Tibial nerve (tissue), 4 donors: ENCODE results near the gene GPRIN2. TPM values are rescaled to one million over a fixed set of nuclear protein-coding genes. Genes with fewer than 3 reads are reported as not detected.
"Not testable (repeated sequence)": the region's sequence is repeated elsewhere in the genome, so short reads cannot be mapped to it uniquely, and the experiment has no call there.

Experiments
- DNase-seq, 2 donors: peaks; one replicate each; pipeline ENCODE4 v3.0.0-alpha.2; 2019; ENCODE audit warnings: low spot score in 2 of 2
- H3K27ac ChIP-seq, 4 donors: fragments of 200-600 bp; sonication (generic) in 3 of 4; one replicate each; pipeline ENCODE4 v1.5.1; 2017 to 2019; ENCODE audit warnings: mild to moderate bottlenecking in 1 of 4
- H3K27me3 ChIP-seq, 2 donors: fragments of 200-600 bp; sonication (generic) in 1 of 2; one replicate each; pipeline versions ENCODE4 v1.5.1 to v1.6.0; 2017 to 2019
- H3K36me3 ChIP-seq, 3 donors: fragments of 200-600 bp; sonication (generic); one replicate each; pipeline ENCODE4 v1.5.1; 2018 to 2019
- H3K4me1 ChIP-seq, 4 donors: fragments of 200-600 bp; sonication (generic) in 3 of 4; one replicate each; pipeline ENCODE4 v1.5.1; 2017 to 2019
- H3K4me3 ChIP-seq, 4 donors: fragments of 200-600 bp; sonication (generic) in 3 of 4; one replicate each; pipeline ENCODE4 v1.5.1; 2017 to 2019; ENCODE audit warnings: mild to moderate bottlenecking in 1 of 4, moderate library complexity in 1 of 4
- H3K9me3 ChIP-seq, 4 donors: fragments of 200-600 bp; sonication (generic) in 3 of 4; one replicate each; pipeline ENCODE4 v1.5.1; 2017 to 2019
- EP300 ChIP-seq, 2 donors: sonication (generic); formaldehyde crosslinking; IDR thresholded peaks; one replicate each; pipeline ENCODE4 v1.6.1; 2017; ENCODE audit warnings: antibody characterized with exemption in 2 of 2, mild to moderate bottlenecking in 1 of 2
- POLR2A ChIP-seq, 2 donors: fragments of 450-650 bp; IDR thresholded peaks; one replicate each; pipeline ENCODE4 v1.6.1; 2017; ENCODE audit warnings: antibody characterized with exemption in 2 of 2, mild to moderate bottlenecking in 2 of 2, moderate library complexity in 2 of 2
- WGBS, 2 donors: methylation state at CpG; one replicate each; pipeline ENCODE4 v1.1.5; 2018; 5-methylcytosine and 5-hydroxymethylcytosine counted together
- total RNA-seq, 4 donors: library from RNA; depleted of rRNA; stranded (reverse); fragments of >200 nt; gene quantifications; one replicate each; pipeline ENCODE4 v1.1.0, GENCODE V29; 2016
- TF ChIP-seq, protein P1 (sequence below), 5 experiments: fragments of 200-600 bp in 3 of 5; fragments of 450-650 bp in 2 of 5; sonication (generic) in 3 of 5; IDR thresholded peaks; one replicate each; pipeline ENCODE4 v1.5.1; 2016 to 2019; ENCODE audit warnings: antibody characterized with exemption in 5 of 5, mild to moderate bottlenecking in 3 of 5, moderate library complexity in 2 of 5

Gene GPRIN2
- total RNA-seq, 4 donors from 2014 or later, result 0.98 to 2.8 (median 2.3) TPM

DNA sequence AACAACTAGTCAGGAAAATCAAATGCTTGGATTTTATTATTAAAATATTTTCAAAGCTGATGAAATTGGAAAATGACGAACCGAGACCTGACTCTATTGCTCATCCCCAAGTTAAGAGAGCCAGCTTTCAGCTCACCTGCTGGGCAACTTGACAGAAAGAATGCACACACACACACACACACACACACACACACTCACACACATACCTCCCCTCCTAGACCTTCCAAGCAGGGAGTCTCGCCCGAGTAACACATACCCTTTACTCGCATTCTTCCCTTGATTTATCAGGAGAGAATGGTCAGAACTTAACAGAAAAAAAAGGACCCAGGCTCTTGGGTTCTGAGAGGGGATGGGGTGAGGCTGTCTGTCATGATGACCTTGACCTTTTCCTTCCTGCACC is 19.1 kb downstream of the GPRIN2 start:
- no peak overlapping the region for H3K27ac ChIP-seq
- H3K27me3 ChIP-seq, result peaks cover 0 to 10% of the 10 kb centered on the region in 2 donors
- H3K4me3 ChIP-seq, result no peak overlapping the region
- WGBS, 2 donors, result 75 to 77% methylated on average over 5 of the region's 5 CpGs
- TF ChIP-seq POLR2A (IDR thresholded peaks at IDR 0.05), result no peak
- no peak for TF ChIP-seq EP300 (IDR thresholded peaks at IDR 0.05)
- TF ChIP-seq, protein P1, sequence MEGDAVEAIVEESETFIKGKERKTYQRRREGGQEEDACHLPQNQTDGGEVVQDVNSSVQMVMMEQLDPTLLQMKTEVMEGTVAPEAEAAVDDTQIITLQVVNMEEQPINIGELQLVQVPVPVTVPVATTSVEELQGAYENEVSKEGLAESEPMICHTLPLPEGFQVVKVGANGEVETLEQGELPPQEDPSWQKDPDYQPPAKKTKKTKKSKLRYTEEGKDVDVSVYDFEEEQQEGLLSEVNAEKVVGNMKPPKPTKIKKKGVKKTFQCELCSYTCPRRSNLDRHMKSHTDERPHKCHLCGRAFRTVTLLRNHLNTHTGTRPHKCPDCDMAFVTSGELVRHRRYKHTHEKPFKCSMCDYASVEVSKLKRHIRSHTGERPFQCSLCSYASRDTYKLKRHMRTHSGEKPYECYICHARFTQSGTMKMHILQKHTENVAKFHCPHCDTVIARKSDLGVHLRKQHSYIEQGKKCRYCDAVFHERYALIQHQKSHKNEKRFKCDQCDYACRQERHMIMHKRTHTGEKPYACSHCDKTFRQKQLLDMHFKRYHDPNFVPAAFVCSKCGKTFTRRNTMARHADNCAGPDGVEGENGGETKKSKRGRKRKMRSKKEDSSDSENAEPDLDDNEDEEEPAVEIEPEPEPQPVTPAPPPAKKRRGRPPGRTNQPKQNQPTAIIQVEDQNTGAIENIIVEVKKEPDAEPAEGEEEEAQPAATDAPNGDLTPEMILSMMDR (IDR thresholded peaks at IDR 0.05), result no peak
- H3K4me1 ChIP-seq, result peaks cover 0 to 28% (median 13%) of the 10 kb centered on the region in 4 donors
- no peaks in the 10 kb centered on the region for H3K9me3 ChIP-seq
- no peak for DNase-seq
- no peaks in the 10 kb centered on the region for H3K36me3 ChIP-seq

DNA sequence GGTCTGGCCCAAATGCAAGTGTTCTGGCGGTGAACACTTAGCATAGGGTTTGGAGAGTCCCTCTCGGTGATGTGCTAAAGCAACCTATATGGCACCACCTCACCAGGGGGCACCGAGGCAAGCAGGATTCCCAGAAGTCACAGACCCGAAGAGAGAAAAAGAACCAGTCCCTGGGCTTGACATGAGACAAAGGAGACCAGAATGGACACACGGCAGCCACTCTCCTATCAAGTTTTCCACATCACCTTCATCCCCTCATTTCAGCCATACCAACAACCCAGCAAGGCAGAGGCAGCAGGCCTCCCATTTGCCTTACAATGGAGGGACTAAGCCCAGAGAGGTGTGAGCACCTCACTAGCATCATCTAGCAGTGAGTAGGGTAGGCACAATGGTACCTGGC is 19.7 kb downstream of the GPRIN2 start:
- 87% methylated on average over 5 of the region's 5 CpGs for WGBS, 2 donors
- TF ChIP-seq POLR2A (IDR thresholded peaks at IDR 0.05) (no peak), EP300 (IDR thresholded peaks at IDR 0.05) (no peak)
- TF ChIP-seq, protein P1 (IDR thresholded peaks at IDR 0.05), result no peak
- no peak for DNase-seq
- no peaks in the 10 kb centered on the region for H3K9me3 ChIP-seq
- H3K4me1 ChIP-seq, result peaks cover 0 to 28% (median 13%) of the 10 kb centered on the region in 4 donors
- H3K27ac ChIP-seq, result no peak overlapping the region
- no peak overlapping the region for H3K4me3 ChIP-seq
- peaks cover 0 to 10% of the 10 kb centered on the region in 2 donors for H3K27me3 ChIP-seq
- H3K36me3 ChIP-seq, result no peaks in the 10 kb centered on the region

DNA sequence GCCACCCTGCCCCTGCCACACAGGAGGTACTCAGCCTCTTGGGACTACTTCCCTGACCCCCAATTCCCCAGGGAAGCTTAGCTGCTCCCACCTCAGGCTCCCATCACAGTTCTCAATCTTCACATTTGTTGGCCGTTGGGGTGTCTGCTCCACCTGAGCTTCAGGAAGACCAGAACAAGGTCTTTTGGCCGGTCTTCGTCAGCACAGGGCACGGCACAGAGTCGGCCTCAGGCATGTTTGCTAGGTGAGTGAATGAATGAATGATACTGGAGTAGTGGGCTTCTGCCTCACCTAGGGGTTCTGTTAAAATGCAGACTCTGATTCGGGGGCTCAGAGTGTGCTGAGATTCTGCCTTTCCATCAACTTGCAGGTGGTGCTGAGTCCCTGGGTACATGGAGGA is 20.3 kb downstream of the GPRIN2 start:
- Histone ChIP-seq H3K27ac (no peak overlapping the region), H3K4me3 (no peak overlapping the region), H3K36me3 (no peaks in the 10 kb centered on the region), H3K4me1 (peaks cover 0 to 22% (median 8%) of the 10 kb centered on the region in 4 donors), H3K9me3 (no peaks in the 10 kb centered on the region), H3K27me3 (peaks cover 0 to 5% of the 10 kb centered on the region in 2 donors)
- WGBS, 2 donors, result 94 to 97% methylated on average over 6 of the region's 6 CpGs
- no peak for TF ChIP-seq EP300 (IDR thresholded peaks at IDR 0.05)
- no peak for TF ChIP-seq POLR2A (IDR thresholded peaks at IDR 0.05)
- TF ChIP-seq, protein P1 (IDR thresholded peaks at IDR 0.05), result no peak
- DNase-seq, result no peak

DNA sequence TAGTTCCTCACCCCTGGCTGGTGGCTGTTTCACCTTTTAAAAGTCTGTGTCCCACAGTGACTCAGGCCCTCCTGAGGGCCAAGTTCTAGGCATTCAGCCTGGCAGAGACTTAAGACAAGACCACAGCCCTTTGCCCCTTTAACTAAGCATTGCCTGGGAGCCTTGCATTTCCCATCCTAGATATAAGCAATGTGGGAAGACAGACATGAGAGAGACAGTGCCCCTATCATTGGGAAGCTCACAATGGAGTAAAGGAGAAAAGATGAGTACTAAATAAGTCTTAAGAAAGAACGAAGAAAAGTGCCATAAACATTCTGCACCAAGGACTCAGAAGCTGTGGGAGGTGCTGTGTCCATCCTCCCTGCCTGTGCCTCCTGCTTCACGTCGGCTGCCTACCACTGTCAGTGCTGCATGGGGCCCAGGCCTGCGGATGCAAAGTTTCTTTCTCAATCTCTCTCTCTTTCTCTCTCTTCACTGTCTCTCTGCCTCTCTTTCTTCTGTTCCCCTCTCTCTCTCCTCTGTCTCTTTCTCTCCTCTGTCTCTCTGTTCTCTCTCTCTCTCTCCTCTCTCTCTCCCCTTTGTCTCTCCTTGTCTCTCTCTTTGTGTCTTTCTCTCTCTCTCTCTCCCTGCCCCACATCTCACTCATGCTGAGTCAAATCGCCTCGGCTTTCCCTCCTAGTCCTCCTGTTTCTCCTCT is 21.5 kb downstream of the GPRIN2 start:
- TF ChIP-seq POLR2A (IDR thresholded peaks at IDR 0.05) (no peak), EP300 (IDR thresholded peaks at IDR 0.05) (no peak)
- TF ChIP-seq, protein P1 (IDR thresholded peaks at IDR 0.05), result no peak
- Histone ChIP-seq H3K27ac (no peak overlapping the region), H3K36me3 (no peaks in the 10 kb centered on the region), H3K4me1 (peaks cover 0 to 10% (median 2%) of the 10 kb centered on the region in 4 donors), H3K9me3 (no peaks in the 10 kb centered on the region), H3K27me3 (no peaks in the 10 kb centered on the region), H3K4me3 (no peak overlapping the region)
- 76 to 77% methylated on average over 6 of the region's 6 CpGs for WGBS, 2 donors
- DNase-seq, result no peak

DNA sequence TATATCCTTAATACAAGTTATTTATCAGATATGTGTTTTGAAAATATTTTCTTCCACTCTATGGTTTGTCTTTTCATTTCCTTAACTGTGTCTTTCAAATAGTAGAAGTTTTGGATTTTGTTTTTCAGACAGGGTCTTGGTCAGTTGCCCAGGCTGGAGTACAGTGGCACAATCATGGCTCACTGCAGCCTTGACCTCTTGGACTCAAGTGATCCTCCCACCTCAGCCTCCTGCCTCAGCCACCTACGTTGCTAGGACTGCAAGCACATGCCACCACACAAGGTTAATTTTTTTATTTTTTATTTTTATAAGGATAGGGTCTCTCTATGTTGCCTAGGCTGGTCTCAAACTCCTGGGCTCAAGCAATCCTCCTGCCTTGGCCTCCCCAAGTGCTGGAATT is 24.2 kb downstream of the GPRIN2 start:
- not testable (repeated sequence) for H3K9me3 ChIP-seq, H3K27me3 ChIP-seq, H3K4me1 ChIP-seq, H3K36me3 ChIP-seq, DNase-seq, H3K27ac ChIP-seq, H3K4me3 ChIP-seq
- WGBS, 2 donors, result 71 to 78% methylated on average over 1 of the region's 1 CpG
